ENCODE data around the gene SCGB2A2.

SCGB2A2 gene

DNA sequence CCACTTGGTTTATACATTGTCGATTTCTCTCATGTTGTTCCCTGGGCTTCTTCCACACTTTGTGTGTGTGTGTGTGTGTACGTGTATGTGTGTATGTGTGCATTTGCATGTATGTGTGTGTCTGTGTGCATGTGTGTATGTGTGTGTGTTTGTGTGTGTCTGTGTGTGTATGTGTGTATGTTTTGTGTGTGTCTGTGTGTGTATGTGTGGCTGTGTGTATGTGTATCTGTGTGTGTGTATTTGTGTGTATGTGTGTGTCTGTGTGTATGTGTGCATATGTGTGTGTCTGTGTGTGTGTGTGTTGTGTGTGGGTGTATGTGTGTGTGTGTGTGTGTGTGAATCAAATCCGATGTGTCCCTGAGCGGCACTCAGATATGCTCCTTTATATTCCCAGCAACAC lies 32.5 kb upstream of the SCGB2A2 start:
- CTCF ChIA-PET: no interaction called here

DNA sequence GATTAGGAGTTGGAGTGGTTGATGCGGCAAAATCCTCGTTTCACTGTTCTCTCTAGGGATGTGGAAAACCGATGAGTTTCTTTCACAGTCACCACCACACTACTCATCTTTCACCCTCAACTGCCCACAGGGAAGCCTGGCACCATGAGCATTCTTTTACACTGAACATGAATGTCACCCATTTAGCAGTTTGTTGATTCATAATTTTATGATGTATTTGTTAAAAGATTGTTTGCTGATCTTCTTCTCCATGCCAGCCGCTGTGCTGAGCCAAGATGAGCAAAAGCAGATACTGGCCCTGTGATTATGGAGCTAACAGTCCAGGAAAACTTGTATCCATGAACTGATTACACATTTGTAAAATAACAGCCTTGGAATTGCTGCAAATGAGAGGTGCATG lies 31.8 kb upstream of the SCGB2A2 start:
- no peak for TF ChIP-seq ZNF747 (tag by site-specific recombination; IDR thresholded peaks at IDR 0.05)
- TF ChIP-seq YY2 (tag by site-specific recombination; IDR thresholded peaks at IDR 0.05): no peak
- TF ChIP-seq ZNF335 (tag by site-specific recombination; conservative IDR thresholded peaks at IDR 0.05): no peak
- no peak for TF ChIP-seq PRDM1 (tag by site-specific recombination; IDR thresholded peaks at IDR 0.05)
- Histone ChIP-seq H3K9me3 (ENCODE audit: control insufficient read depth, insufficient read depth, low read depth, low read length) (no peaks in the 10 kb centered on the region), H3K4me3 (ENCODE audit: low read depth, low read length) (no peak overlapping the region), H3K4me1 (ENCODE audit: control insufficient read depth, insufficient read depth, low read length) (no peaks in the 10 kb centered on the region; the same call in 1 of the 2 replicates), H3K36me3 (ENCODE audit: control insufficient read depth in 2 of 2, insufficient read depth in 1 of 2, low read length in 2 of 2) (no peaks in the 10 kb centered on the region), H3K27ac (ENCODE audit: extremely low read depth, low read depth, low read length) (no peak overlapping the region)
- ChIA-PET CTCF (no interaction called here), POLR2A (no interaction called here)

More for the DNA sequence above, 32.5 kb upstream of the SCGB2A2 start:
- TF ChIP-seq, protein P1, sequence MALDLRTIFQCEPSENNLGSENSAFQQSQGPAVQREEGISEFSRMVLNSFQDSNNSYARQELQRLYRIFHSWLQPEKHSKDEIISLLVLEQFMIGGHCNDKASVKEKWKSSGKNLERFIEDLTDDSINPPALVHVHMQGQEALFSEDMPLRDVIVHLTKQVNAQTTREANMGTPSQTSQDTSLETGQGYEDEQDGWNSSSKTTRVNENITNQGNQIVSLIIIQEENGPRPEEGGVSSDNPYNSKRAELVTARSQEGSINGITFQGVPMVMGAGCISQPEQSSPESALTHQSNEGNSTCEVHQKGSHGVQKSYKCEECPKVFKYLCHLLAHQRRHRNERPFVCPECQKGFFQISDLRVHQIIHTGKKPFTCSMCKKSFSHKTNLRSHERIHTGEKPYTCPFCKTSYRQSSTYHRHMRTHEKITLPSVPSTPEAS (tag by site-specific recombination; IDR thresholded peaks at IDR 0.05): peak; percentile 95
- no peak for TF ChIP-seq ZNF596 (tag by site-specific recombination; IDR thresholded peaks at IDR 0.05)
- Histone ChIP-seq H3K4me3 (ENCODE audit: low read depth, low read length) (no peak overlapping the region), H3K36me3 (ENCODE audit: control insufficient read depth in 2 of 2, insufficient read depth in 1 of 2, low read length in 2 of 2) (no peaks in the 10 kb centered on the region), H3K4me1 (ENCODE audit: control insufficient read depth, insufficient read depth, low read length) (no peaks in the 10 kb centered on the region; the same call in 1 of the 2 replicates), H3K27ac (ENCODE audit: extremely low read depth, low read depth, low read length) (no peak overlapping the region), H3K9me3 (ENCODE audit: control insufficient read depth, insufficient read depth, low read depth, low read length) (no peaks in the 10 kb centered on the region)
- POLR2A ChIA-PET: no interaction called here

DNA sequence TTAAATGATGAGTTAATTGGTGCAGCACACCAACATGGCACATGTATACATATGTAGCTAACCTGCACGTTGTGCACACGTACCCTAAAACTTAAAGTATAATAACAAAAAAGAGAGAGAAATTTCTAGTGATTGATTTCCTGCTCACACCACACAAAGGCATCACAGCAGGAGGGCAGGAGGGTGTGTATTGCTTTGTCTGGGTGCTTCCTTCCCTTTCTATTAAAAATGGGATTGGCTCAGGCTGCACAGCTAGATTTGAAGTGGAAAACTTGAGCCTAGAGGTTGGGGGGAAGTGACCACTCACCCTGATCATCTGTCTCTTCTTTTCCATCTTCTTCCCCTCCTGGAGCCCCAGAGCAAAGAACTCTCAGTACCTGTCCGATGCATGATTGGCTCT lies 28.9 kb upstream of the SCGB2A2 start:
- TF ChIP-seq ZNF76 (tag by site-specific recombination; IDR thresholded peaks at IDR 0.05; ENCODE audit: borderline replicate concordance, low read depth) (no peak), ZNF133 (tag by site-specific recombination; IDR thresholded peaks at IDR 0.05) (no peak), ZNF426 (tag by site-specific recombination; IDR thresholded peaks at IDR 0.05) (no peak), HOXC10 (CRISPR knock-in tag; IDR thresholded peaks at IDR 0.05) (no peak), ZNF843 (tag by site-specific recombination; IDR thresholded peaks at IDR 0.05) (no peak), ZFP69B (tag by site-specific recombination; IDR thresholded peaks at IDR 0.05) (no peak), ZNF404 (tag by site-specific recombination; IDR thresholded peaks at IDR 0.05) (no peak), ZNF561 (tag by site-specific recombination; IDR thresholded peaks at IDR 0.05; ENCODE audit: borderline replicate concordance) (no peak), ZBTB7A (tag by site-specific recombination; IDR thresholded peaks at IDR 0.05; ENCODE audit: low read depth) (no peak), SCRT1 (tag by site-specific recombination; IDR thresholded peaks at IDR 0.05; ENCODE audit: borderline replicate concordance) (no peak), ZNF416 (tag by site-specific recombination; IDR thresholded peaks at IDR 0.05) (no peak), ZNF548 (tag by site-specific recombination; IDR thresholded peaks at IDR 0.05) (no peak), SALL2 (tag by site-specific recombination; IDR thresholded peaks at IDR 0.05; ENCODE audit: borderline replicate concordance) (no peak)
- TF ChIP-seq, protein P2, sequence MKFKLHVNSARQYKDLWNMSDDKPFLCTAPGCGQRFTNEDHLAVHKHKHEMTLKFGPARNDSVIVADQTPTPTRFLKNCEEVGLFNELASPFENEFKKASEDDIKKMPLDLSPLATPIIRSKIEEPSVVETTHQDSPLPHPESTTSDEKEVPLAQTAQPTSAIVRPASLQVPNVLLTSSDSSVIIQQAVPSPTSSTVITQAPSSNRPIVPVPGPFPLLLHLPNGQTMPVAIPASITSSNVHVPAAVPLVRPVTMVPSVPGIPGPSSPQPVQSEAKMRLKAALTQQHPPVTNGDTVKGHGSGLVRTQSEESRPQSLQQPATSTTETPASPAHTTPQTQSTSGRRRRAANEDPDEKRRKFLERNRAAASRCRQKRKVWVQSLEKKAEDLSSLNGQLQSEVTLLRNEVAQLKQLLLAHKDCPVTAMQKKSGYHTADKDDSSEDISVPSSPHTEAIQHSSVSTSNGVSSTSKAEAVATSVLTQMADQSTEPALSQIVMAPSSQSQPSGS (tag by site-specific recombination; IDR thresholded peaks at IDR 0.05; ENCODE audit: low read depth): no peak
- TF ChIP-seq, protein P3, sequence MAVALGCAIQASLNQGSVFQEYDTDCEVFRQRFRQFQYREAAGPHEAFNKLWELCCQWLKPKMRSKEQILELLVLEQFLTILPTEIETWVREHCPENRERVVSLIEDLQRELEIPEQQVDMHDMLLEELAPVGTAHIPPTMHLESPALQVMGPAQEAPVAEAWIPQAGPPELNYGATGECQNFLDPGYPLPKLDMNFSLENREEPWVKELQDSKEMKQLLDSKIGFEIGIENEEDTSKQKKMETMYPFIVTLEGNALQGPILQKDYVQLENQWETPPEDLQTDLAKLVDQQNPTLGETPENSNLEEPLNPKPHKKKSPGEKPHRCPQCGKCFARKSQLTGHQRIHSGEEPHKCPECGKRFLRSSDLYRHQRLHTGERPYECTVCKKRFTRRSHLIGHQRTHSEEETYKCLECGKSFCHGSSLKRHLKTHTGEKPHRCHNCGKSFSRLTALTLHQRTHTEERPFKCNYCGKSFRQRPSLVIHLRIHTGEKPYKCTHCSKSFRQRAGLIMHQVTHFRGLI (tag by site-specific recombination; IDR thresholded peaks at IDR 0.05): no peak
- TF ChIP-seq, protein P4, sequence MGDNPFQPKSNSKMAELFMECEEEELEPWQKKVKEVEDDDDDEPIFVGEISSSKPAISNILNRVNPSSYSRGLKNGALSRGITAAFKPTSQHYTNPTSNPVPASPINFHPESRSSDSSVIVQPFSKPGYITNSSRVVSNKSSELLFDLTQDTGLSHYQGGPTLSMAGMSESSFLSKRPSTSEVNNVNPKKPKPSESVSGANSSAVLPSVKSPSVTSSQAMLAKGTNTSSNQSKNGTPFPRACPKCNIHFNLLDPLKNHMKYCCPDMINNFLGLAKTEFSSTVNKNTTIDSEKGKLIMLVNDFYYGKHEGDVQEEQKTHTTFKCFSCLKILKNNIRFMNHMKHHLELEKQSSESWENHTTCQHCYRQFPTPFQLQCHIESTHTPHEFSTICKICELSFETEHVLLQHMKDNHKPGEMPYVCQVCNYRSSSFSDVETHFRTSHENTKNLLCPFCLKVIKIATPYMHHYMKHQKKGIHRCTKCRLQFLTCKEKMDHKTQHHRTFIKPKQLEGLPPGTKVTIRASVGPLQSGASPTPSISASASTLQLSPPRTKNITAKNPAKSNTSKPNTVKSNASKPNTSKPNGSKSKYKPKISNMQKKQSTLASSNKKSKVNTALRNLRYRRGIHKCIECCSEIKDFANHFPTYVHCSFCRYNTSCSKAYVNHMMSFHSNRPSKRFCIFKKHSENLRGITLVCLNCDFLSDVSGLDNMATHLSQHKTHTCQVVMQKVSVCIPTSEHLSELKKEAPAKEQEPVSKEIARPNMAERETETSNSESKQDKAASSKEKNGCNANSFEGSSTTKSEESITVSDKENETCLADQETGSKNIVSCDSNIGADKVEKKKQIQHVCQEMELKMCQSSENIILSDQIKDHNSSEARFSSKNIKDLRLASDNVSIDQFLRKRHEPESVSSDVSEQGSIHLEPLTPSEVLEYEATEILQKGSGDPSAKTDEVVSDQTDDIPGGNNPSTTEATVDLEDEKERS (tag by site-specific recombination; IDR thresholded peaks at IDR 0.05): no peak
- Histone ChIP-seq H3K27ac (ENCODE audit: extremely low read depth, low read depth, low read length) (no peak overlapping the region), H3K4me1 (ENCODE audit: control insufficient read depth, insufficient read depth, low read length) (no peaks in the 10 kb centered on the region; the same call in 1 of the 2 replicates), H3K4me3 (ENCODE audit: low read depth, low read length) (no peak overlapping the region), H3K36me3 (ENCODE audit: control insufficient read depth in 2 of 2, insufficient read depth in 1 of 2, low read length in 2 of 2) (no peaks in the 10 kb centered on the region), H3K9me3 (ENCODE audit: control insufficient read depth, insufficient read depth, low read depth, low read length) (no peaks in the 10 kb centered on the region)
- CTCF ChIA-PET: interaction anchor here (1.3 kb wide), 1 partner anchor 70 kb away, joined by 3 read pairs; no protein-coding TSS in a partner anchor
- POLR2A ChIA-PET: no interaction called here
